Left colon (tissue), 2 donors: ENCODE measurements around the gene AHI1. TPM values are rescaled to one million over a fixed set of nuclear protein-coding genes. Genes with fewer than 3 reads are reported as not detected.
A peak's percentile ranks its signal among the peaks of the same experiment; 100 is the strongest.

Source experiments
- ATAC-seq: fragments of 200-7000 bp; cut with Tn5 transposase; one replicate; pipeline ENCODE4 v1.9.1; 2020; ENCODE audit warnings: mild to moderate bottlenecking, moderate library complexity
- DNase-seq, 2 donors: peaks; one replicate each; pipeline ENCODE4 v3.0.0-alpha.2; 2020
- intact Hi-C, 2 donors: fragments of 100-400 bp; cut with DNase I in 1 of 2; cut with micrococcal nuclease in 1 of 2; formaldehyde crosslinking; loops; one replicate each; pipeline versions ENCODE4 v1.11.2 to v1.14.0; 2022; cut with DNase I, micrococcal nuclease
- total RNA-seq, 2 donors: library from RNA; stranded (reverse); fragmentation: NEBNext Ultra II Directional; extraction: Animal tissue kit (Norgen Biotek cat#: 25700); gene quantifications; one replicate each; pipeline ENCODE4 v1.2.1, GENCODE V29; 2021
- donor health status: DM: no; HTN: no; CAD: no.
- donor health status: DM: yes; HTN: yes; CAD: no.

Gene AHI1
- total RNA-seq, 2 donors from 2014 or later: 21.4 to 25.8 TPM

DNA sequence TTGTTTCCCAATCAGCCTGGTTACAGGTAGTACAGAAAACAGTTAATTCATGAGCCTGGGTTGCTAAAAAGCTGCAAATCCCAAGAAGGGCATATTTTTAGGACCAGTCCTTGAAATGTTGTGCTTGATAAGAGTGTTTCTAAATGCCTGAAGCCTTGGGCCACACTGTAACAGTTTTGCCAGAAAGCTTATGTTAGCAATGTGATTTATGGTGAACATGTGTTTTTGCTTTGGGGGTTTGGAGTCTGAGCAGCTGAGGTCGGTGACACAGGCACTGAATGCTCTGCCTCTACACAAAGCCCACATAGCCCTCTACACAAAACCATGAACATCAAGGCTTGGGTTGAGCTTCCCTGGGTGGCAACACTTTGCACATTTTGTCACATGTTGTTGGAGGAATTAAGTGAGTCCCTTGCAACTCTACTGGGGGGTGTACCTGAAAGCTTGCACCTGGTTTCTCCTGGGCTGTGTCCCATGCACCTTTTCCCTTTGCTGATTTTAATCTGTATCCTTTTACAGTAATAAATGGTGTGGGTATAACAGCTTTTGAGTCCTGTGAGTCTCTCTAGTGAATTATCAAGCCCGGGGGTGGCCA is 22.2 kb downstream of the AHI1 start:
- intact Hi-C loops: no loop called here
- DNase-seq (no peak), ATAC-seq (no peak)

GRCh38 chr6:135474362-135474761 is 23.2 kb downstream of the AHI1 start:
- intact Hi-C loops: no loop called here
- DNase-seq (no peak), ATAC-seq (no peak)

DNA sequence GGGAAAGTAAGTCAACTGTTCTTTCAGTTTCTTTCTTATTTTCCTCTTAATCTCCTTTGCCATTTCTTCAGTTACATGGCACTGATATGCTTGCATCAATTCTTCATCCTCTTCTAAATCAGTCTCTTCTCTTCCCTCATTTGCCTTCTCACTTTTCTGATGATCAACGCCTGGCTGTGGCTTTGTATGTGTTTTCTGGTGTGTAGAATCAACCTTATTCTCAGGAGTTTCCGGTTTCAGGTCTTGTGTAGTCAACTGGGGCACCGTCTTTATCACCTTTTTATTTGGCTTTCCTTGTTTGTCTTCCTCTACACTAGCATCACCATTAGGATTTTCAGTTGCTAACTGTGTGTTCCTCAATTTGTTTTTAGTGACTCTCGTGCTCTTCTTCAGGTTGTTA is 31.6 kb downstream of the AHI1 start:
- ATAC-seq: no peak
- intact Hi-C loops: no loop called here
- DNase-seq: no peak

GRCh38 chr6:135465307-135465706 is 32.2 kb downstream of the AHI1 start:
- DNase-seq (no peak), ATAC-seq (no peak)
- intact Hi-C loops: no loop called here

GRCh38 chr6:135464634-135465033 is 32.9 kb downstream of the AHI1 start:
- intact Hi-C loops: no loop called here
- no peak for DNase-seq
- ATAC-seq: no peak

DNA sequence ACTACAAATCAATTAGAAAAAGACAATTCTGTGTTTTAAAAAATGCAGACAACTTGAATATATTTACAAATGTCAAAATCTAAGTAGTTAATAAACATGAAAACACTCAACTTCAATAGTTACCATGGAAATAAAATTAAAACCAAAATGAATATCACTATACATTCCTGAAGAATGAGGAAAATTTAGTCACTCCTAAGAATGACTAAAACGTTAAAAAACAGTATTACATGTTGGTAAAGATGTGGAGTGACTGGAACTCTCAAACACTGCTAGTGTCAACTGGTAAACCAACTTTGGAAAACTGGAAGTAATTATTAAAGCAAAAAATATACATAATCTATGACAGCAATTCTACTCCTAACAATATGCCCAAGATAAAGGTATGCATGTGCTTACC is 36.3 kb downstream of the AHI1 start:
- DNase-seq (no peak), ATAC-seq (no peak)
- intact Hi-C loops: no loop called here

GRCh38 chr6:135458051-135458450 is 39.5 kb downstream of the AHI1 start:
- ATAC-seq (no peak), DNase-seq (no peak)
- intact Hi-C loops: no loop called here

DNA sequence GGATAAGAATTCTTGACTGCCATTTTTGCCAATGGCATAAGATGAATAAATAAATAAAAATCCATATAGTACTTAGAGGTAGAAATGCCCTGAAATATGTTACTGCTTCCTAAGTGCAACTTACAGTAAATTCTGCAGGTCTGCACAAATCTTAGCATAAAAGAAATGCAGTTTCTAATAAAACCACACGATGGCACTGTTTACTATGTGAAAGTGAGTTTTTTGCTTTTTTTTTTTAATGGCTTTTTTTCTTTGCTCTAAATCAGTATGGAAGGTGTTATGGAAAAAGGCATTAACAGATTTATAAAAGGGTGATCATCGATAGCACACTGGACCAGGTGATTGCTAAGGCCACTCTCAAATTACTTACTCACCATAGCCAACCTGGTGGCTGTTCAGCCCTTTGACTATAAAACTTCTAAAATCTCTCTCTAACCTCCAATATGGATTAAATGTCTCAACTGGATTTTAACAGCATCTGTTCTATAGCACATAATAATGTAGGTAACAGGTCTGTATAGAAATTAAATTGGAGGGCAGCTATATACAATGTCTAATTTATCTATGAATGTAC is 45.8 kb downstream of the AHI1 start:
- intact Hi-C loops: no loop called here
- DNase-seq (no peak), ATAC-seq (no peak)

- DNase-seq: no peak
- intact Hi-C loops: no loop called here
- no peak for ATAC-seq
Observed at GRCh38 chr6:135449246-135449645, 48.3 kb downstream of the AHI1 start.

GRCh38 chr6:135440087-135440792 is 57.3 kb downstream of the AHI1 start:
- no peak for DNase-seq
- no peak for ATAC-seq
- intact Hi-C loops: no loop called here

GRCh38 chr6:135439549-135439948 is 58.0 kb downstream of the AHI1 start:
- DNase-seq: no peak
- no peak for ATAC-seq
- intact Hi-C loops: loop anchor here in 1 of 2 donors (10.0 kb wide), 1 partner anchor 295 kb away; no protein-coding TSS in a partner anchor

DNA sequence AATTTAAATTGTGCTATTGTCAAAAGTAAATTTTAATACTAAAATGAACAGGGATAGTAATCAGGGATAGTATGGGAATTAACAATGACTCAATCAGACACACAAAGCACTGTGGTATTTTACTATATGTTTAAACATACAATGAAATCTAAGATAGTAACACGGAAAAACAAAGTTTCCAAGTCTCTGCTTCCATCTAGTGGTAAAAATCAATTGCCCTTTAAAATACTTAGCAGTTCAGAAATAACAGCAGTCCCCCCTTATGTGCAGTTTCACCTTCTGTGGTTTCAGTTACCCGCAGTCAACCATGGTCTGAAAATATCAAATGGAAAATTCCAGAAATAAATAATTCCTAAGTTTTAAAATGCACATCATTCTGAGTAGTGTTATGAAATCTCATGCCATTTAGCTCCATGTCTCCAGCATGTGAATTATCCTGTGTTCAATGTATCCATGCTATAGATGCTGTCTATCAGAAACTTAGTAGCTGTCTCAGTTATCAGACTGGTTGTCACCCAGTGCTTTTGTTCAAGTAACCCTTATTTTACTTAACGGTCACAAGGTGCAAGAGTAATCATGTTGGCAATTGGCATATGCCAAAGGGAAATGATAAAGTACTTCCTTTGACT is 58.5 kb downstream of the AHI1 start:
- intact Hi-C loops: loop anchor here in 1 of 2 donors (10.0 kb wide), 1 partner anchor 294 kb away; no protein-coding TSS in a partner anchor
- DNase-seq (no peak), ATAC-seq (peak; percentile 58)

GRCh38 chr6:135434991-135435390 is 62.5 kb downstream of the AHI1 start:
- no peak for ATAC-seq
- intact Hi-C loops: loop anchor here in 1 of 2 donors (10.0 kb wide), 1 partner anchor 290 kb away; no protein-coding TSS in a partner anchor
- no peak for DNase-seq

DNA sequence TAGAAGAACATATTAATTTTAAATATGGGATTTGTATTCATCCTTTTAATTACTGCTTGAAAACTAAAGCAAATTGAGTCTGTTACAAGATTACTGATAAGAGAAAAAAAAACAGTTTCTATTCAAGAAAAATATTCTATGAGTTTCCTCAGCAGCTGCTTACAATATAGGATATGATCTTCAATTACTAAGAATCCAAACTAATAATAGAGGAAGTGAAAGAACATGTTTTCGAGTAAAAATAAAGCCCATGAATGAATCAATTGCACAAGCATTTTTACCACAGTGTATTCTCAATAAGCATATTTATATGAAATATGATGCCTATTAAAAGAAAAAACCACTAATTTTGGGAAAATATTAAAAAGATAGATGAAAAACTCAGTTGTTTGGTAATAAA is 63.4 kb downstream of the AHI1 start:
- intact Hi-C loops: loop anchor here in 1 of 2 donors (10.0 kb wide), 1 partner anchor 289 kb away; no protein-coding TSS in a partner anchor
- DNase-seq (no peak), ATAC-seq (no peak)

DNA sequence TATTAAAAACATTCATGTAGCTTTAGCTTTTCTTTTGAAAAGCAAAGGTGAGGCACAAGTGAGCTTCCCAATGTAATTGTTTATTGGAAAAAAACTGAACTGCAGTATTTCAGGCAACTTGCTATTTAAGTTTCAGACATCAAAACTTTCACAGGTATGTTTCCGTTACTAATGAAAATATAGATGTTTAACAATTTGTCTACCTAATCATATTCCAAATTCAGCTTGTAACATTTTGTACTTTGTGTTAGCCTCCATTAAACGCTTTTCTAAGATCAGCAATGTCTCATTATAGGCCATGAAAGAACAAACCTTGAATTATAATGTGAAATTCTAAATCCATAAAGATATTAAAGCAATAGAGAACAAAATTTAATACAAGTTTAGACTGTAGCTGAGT is 69.5 kb downstream of the AHI1 start:
- intact Hi-C loops: no loop called here
- ATAC-seq (no peak), DNase-seq (no peak)

DNA sequence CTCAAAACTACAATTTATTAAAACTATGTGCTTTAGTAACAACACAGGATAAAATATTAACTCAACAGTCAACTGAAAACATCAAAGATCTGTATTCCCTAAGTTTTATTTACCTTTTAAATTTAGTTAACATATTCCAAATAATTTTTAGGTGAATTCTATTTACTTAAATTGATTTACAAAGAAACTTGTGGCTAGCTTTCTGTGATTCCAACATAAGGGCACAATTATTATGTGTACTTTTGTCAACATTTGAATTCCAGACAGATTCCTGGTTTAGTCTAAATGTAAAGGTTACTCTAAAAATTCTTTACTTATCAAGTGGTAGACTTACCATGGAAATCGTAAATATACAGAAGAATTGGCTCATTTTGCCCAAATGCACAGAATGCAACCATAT is 70.7 kb downstream of the AHI1 start:
- no peak for DNase-seq
- intact Hi-C loops: no loop called here
- no peak for ATAC-seq

DNA sequence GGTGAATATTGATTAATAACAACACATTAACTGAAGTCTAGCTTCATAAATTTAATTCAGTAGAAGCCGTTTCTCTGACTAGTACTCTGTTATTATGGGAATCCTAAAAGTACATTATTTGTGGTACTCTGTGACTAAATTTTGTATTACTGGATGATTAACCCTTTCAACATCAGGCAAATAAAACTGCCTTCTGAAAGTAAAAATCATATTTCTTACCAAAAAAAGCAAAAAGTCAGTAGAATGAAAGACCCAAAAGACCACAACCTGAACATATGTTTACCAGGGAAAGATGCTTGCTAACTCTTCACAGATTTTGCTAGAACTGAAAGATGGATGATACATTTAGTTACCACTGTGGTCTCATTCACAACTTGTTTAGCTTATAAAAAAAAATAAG is 73.2 kb downstream of the AHI1 start:
- intact Hi-C loops: no loop called here
- ATAC-seq: no peak
- no peak for DNase-seq

- no peak for DNase-seq
- intact Hi-C loops: no loop called here
- ATAC-seq: peak; percentile 77
Observed at GRCh38 chr6:135423649-135424128, 73.9 kb downstream of the AHI1 start.

GRCh38 chr6:135419162-135419561 is 78.4 kb downstream of the AHI1 start:
- ATAC-seq: no peak
- DNase-seq: no peak
- intact Hi-C loops: no loop called here
